ENCODE data around the gene FLNB. TPM values are rescaled to one million over a fixed set of nuclear protein-coding genes. Genes with fewer than 3 reads are reported as not detected.

The FLNB gene
- total and polyA plus RNA-seq, 2 of the 8 experiments (the other 6 are each of a cell fraction or from before 2014, with no cell fraction given), result 72.3 to 118 TPM

DNA sequence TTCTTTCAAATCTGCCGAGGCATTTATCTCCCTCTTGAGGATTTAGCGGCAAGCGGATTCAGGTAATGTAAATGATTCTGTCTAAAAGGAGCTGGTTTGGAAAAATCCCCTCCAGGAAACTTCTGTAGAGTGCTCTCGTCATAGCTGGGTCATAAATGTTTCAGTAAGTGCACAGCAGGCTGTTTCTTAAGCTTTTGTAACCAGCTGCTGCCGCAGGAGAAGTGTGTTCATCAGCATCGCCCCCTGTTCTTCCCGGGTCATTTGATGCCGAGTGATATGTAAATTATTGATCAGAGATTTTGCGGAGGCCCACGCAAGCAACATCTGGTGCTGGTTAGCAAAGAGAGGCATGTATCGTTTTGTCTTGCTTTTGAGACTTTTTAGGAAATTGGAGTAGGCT lies 149.5 kb downstream of the FLNB start:
- Histone ChIP-seq H2AFZ (ENCODE audit: low read length) (no peak overlapping the region), H2BK5ac (ENCODE audit: low read depth, low read length) (no peak overlapping the region), H3K79me1 (ENCODE audit: low read depth, low read length) (no peaks in the 10 kb centered on the region), H2BK20ac (ENCODE audit: low read length) (no peak overlapping the region), H3K23ac (ENCODE audit: insufficient read length) (no peak overlapping the region), H2BK12ac (ENCODE audit: low read depth, low read length) (no peak overlapping the region), H3K4me1 (replicated peaks in 1 of 4; ENCODE audit: control insufficient read depth in 3 of 4, insufficient read depth in 4 of 4, low read length in 3 of 4) (no peaks in the 10 kb centered on the region), H3K27me3 (replicated peaks in 1 of 4; ENCODE audit: control insufficient read depth in 3 of 4, extremely low read depth in 1 of 4, insufficient read depth in 3 of 4, low read length in 3 of 4) (no peaks in the 10 kb centered on the region), H2AK5ac (ENCODE audit: low read depth, low read length) (no peak overlapping the region), H4K91ac (replicated peaks; ENCODE audit: insufficient read length, low read length) (no peak overlapping the region), H3K23me2 (ENCODE audit: low read depth, low read length) (no peaks in the 10 kb centered on the region), H3K4me3 (ENCODE audit: extremely low read depth in 1 of 4, insufficient read depth in 2 of 4, low read depth in 3 of 4, low read length in 4 of 4) (no peak overlapping the region), H3K4ac (replicated peaks; ENCODE audit: insufficient read length, low read depth, low read length) (no peak overlapping the region), H3K14ac (ENCODE audit: insufficient read length) (no peak overlapping the region), H2BK120ac (replicated peaks; ENCODE audit: low read depth, low read length) (no peak overlapping the region), H2BK15ac (ENCODE audit: low read length) (no peak overlapping the region), H3K9ac (replicated peaks in 1 of 4; ENCODE audit: extremely low read depth in 1 of 4, low read depth in 3 of 4, low read length in 3 of 4) (no peak overlapping the region), H3K36me3 (ENCODE audit: control insufficient read depth in 2 of 4, insufficient read depth in 4 of 4, low read length in 3 of 4) (peaks cover 13 to 81% (median 31%) of the 10 kb centered on the region in 4 experiments; a peak in 6 of 8 replicates), H3K9me3 (ENCODE audit: insufficient read depth in 2 of 2, low read depth in 1 of 2, low read length in 1 of 2) (no peaks in the 10 kb centered on the region), H3K18ac (ENCODE audit: extremely low read depth, low read length) (no peak overlapping the region), H4K20me1 (replicated peaks in 1 of 2; ENCODE audit: control insufficient read depth in 1 of 2, insufficient read depth in 2 of 2, low read length in 2 of 2) (no peaks in the 10 kb centered on the region), H4K8ac (ENCODE audit: extremely low read depth, insufficient read depth, low read length) (no peak overlapping the region), H3K79me2 (ENCODE audit: control insufficient read depth in 1 of 2, insufficient read depth in 2 of 2, low read length in 2 of 2) (no peaks in the 10 kb centered on the region), H3K4me2 (ENCODE audit: insufficient read depth in 1 of 2, low read depth in 2 of 2, low read length in 2 of 2) (no peak overlapping the region), H3K27ac (ENCODE audit: low read depth, low read length) (no peak overlapping the region), H3K56ac (replicated peaks; ENCODE audit: insufficient read length, low read depth, low read length) (no peak overlapping the region), H4K5ac (ENCODE audit: insufficient read length, low read depth, low read length) (no peak overlapping the region)
- WGBS, 2 experiments (ENCODE audit: extremely low coverage in 1 of 2, insufficient coverage in 1 of 2, insufficient read length in 1 of 2, insufficient replicate concordance in 2 of 2, low coverage in 1 of 2, low lambda C conversion rate in 2 of 2, missing lambda C conversion rate in 1 of 2), result 92% methylated on average over 11 of the region's 11 CpGs; no CpG with 5 or more reads in 1 of the 2 experiments
- CTCF ChIA-PET (ENCODE audit: partially characterized antibody), result interaction anchor here (0.7 to 3.5 kb wide), 4 partner anchors 9 to 139 kb away, joined by 3 to 30 read pairs (median 8); no protein-coding TSS in a partner anchor
- FAIRE-seq (no peak), DNase-seq (ENCODE audit: low read depth in 1 of 2, low spot score in 2 of 2) (no peak)
- POLR2A ChIA-PET (ENCODE audit: partially characterized antibody), result interaction anchor here (0.8 to 1.9 kb wide), 2 partner anchors 8 to 10 kb away, joined by 3 to 6 read pairs; no protein-coding TSS in a partner anchor
- TF ChIP-seq CEBPB (IDR thresholded peaks at IDR 0.05; ENCODE audit: low read depth, low read length), result no peak
